Measurements from ENCODE around the gene RAI14. TPM values are rescaled to one million over a fixed set of nuclear protein-coding genes. Genes with fewer than 3 reads are reported as not detected.
A peak's percentile ranks its signal among the peaks of the same experiment; 100 is the strongest.

RAI14 gene
- total and polyA plus RNA-seq, 2 donors (not counting 1 experiment from before 2014, with no cell fraction given) = 98.7 to 125 TPM

DNA sequence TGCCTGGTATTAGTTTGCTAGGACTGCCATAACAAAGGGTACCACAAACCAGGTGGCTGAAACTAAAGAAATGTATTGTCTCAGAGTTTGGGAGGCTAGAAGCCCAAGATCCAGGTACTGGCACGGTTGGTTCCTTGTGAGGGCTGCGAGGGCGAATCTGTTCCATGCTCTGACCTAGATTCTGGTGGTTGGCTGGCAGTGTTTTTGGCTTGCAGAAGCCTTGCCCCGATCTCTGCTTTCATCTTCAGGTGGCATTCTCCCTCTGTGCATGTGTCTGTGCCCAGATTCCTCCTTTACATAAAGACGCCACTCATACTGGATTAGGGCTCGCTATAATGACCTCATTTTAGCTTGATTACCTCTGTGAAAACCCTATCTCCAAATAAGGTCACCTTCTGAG lies 36.7 kb downstream of the RAI14 start:
- TF ChIP-seq, protein P1, sequence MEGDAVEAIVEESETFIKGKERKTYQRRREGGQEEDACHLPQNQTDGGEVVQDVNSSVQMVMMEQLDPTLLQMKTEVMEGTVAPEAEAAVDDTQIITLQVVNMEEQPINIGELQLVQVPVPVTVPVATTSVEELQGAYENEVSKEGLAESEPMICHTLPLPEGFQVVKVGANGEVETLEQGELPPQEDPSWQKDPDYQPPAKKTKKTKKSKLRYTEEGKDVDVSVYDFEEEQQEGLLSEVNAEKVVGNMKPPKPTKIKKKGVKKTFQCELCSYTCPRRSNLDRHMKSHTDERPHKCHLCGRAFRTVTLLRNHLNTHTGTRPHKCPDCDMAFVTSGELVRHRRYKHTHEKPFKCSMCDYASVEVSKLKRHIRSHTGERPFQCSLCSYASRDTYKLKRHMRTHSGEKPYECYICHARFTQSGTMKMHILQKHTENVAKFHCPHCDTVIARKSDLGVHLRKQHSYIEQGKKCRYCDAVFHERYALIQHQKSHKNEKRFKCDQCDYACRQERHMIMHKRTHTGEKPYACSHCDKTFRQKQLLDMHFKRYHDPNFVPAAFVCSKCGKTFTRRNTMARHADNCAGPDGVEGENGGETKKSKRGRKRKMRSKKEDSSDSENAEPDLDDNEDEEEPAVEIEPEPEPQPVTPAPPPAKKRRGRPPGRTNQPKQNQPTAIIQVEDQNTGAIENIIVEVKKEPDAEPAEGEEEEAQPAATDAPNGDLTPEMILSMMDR (conservative IDR thresholded peaks at IDR 0.05 in 1 of 2, IDR thresholded peaks at IDR 0.05 in 1 of 2; ENCODE audit: low read depth in 1 of 2, low read length in 2 of 2) = no peak
- no peak for TF ChIP-seq EZH2 (IDR thresholded peaks at IDR 0.05; ENCODE audit: low read length, missing control alignments)
- no peak overlapping the region for H3K4me2 ChIP-seq (ENCODE audit: extremely low read depth, insufficient read depth, low read length)
- H3K4me1 ChIP-seq (ENCODE audit: control insufficient read depth, extremely low read depth, insufficient read depth, low read length) = peaks cover 5% of the 10 kb centered on the region
- no peaks in the 10 kb centered on the region for H3K27me3 ChIP-seq (ENCODE audit: control insufficient read depth, insufficient read depth, low read length)
- DNase-seq (ENCODE audit: low read depth in 2 of 2) = no peak
- no peak overlapping the region for H3K4me3 ChIP-seq (replicated peaks in 1 of 4; ENCODE audit: control extremely low read depth in 1 of 4, insufficient read depth in 1 of 4, low read depth in 3 of 4, low read length in 4 of 4)
- H2AFZ ChIP-seq (ENCODE audit: low read length) = no peak overlapping the region
- peaks cover 4% of the 10 kb centered on the region for H3K36me3 ChIP-seq (ENCODE audit: control insufficient read depth, insufficient read depth, low read length)
- no peak overlapping the region for H3K27ac ChIP-seq (ENCODE audit: insufficient read depth, low read length)
- no peaks in the 10 kb centered on the region for H3K9me3 ChIP-seq (ENCODE audit: control insufficient read depth, insufficient read depth, low read depth, low read length)
- H3K9ac ChIP-seq (ENCODE audit: insufficient read depth, low read length) = no peak overlapping the region
- H3K79me2 ChIP-seq (ENCODE audit: control insufficient read depth, insufficient read depth, low read length) = peaks cover 87% of the 10 kb centered on the region
- no peaks in the 10 kb centered on the region for H4K20me1 ChIP-seq (ENCODE audit: control insufficient read depth, extremely low read depth, insufficient read depth, low read length)

DNA sequence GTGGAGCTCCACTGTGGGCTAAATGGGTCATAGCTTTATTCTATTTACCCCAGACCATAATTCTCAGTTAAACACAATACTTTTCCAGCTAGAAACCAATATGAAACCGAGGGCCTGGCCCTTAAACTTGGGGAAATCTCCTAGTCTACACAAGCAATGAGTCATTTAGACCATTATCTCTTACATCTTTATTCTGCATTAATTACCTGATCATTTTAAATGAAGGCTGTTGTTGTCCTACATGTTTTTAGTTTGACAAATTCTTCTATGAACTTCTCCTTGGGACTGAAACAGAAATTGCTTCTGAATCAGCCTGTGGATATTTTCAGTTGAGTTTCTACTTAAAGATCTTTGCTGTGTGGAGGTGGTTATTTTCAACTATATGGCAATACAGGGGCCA lies 37.9 kb downstream of the RAI14 start:
- DNase-seq (ENCODE audit: low read depth in 2 of 2) = no peak
- TF ChIP-seq, protein P1 (conservative IDR thresholded peaks at IDR 0.05 in 1 of 2, IDR thresholded peaks at IDR 0.05 in 1 of 2; ENCODE audit: low read depth in 1 of 2, low read length in 2 of 2) = no peak
- no peak for TF ChIP-seq EZH2 (IDR thresholded peaks at IDR 0.05; ENCODE audit: low read length, missing control alignments)
- H3K36me3 ChIP-seq (ENCODE audit: control insufficient read depth, insufficient read depth, low read length) = peaks cover 2% of the 10 kb centered on the region
- H3K4me2 ChIP-seq (ENCODE audit: extremely low read depth, insufficient read depth, low read length) = no peak overlapping the region
- H3K9ac ChIP-seq (ENCODE audit: insufficient read depth, low read length) = no peak overlapping the region
- peak overlapping the region; percentile 50 for H3K27ac ChIP-seq (ENCODE audit: insufficient read depth, low read length)
- no peaks in the 10 kb centered on the region for H4K20me1 ChIP-seq (ENCODE audit: control insufficient read depth, extremely low read depth, insufficient read depth, low read length)
- H3K27me3 ChIP-seq (ENCODE audit: control insufficient read depth, insufficient read depth, low read length) = no peaks in the 10 kb centered on the region
- H3K4me1 ChIP-seq (ENCODE audit: control insufficient read depth, extremely low read depth, insufficient read depth, low read length) = peaks cover 5% of the 10 kb centered on the region
- H3K9me3 ChIP-seq (ENCODE audit: control insufficient read depth, insufficient read depth, low read depth, low read length) = no peaks in the 10 kb centered on the region
- peaks cover 85% of the 10 kb centered on the region for H3K79me2 ChIP-seq (ENCODE audit: control insufficient read depth, insufficient read depth, low read length)
- H3K4me3 ChIP-seq (replicated peaks in 1 of 4; ENCODE audit: control extremely low read depth in 1 of 4, insufficient read depth in 1 of 4, low read depth in 3 of 4, low read length in 4 of 4) = no peak overlapping the region
- H2AFZ ChIP-seq (ENCODE audit: low read length) = no peak overlapping the region

DNA sequence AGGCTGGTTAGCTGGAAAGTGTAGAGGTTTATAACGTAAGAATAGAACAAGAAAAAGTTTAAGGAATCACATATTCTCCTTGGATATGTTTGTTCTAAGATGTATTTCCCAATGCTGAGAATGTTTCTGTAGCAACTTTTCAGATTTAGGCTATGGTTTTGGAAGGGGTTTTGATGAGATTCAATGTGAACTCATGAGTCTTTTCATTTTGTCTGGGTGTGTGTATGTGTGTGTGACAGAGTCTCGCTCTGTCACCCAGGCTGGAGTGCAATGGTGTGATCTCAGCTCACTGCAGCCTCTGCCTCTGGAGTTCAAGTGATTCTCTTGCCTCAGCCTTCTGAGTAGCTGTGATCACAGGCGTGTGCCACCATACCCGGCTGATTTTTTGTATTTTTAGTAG lies 38.6 kb downstream of the RAI14 start:
- Histone ChIP-seq H3K36me3 (ENCODE audit: control insufficient read depth, insufficient read depth, low read length) (peaks cover 2% of the 10 kb centered on the region), H3K4me1 (ENCODE audit: control insufficient read depth, extremely low read depth, insufficient read depth, low read length) (peaks cover 5% of the 10 kb centered on the region), H3K4me2 (ENCODE audit: extremely low read depth, insufficient read depth, low read length) (no peak overlapping the region), H3K9ac (ENCODE audit: insufficient read depth, low read length) (no peak overlapping the region), H3K27ac (ENCODE audit: insufficient read depth, low read length) (peak overlapping the region; percentile 50), H3K9me3 (ENCODE audit: control insufficient read depth, insufficient read depth, low read depth, low read length) (no peaks in the 10 kb centered on the region), H4K20me1 (ENCODE audit: control insufficient read depth, extremely low read depth, insufficient read depth, low read length) (no peaks in the 10 kb centered on the region), H3K79me2 (ENCODE audit: control insufficient read depth, insufficient read depth, low read length) (peaks cover 86% of the 10 kb centered on the region), H3K27me3 (ENCODE audit: control insufficient read depth, insufficient read depth, low read length) (no peaks in the 10 kb centered on the region), H2AFZ (ENCODE audit: low read length) (no peak overlapping the region), H3K4me3 (replicated peaks in 1 of 4; ENCODE audit: control extremely low read depth in 1 of 4, insufficient read depth in 1 of 4, low read depth in 3 of 4, low read length in 4 of 4) (no peak overlapping the region)
- DNase-seq (ENCODE audit: low read depth in 2 of 2) = no peak
- TF ChIP-seq EZH2 (IDR thresholded peaks at IDR 0.05; ENCODE audit: low read length, missing control alignments) = no peak
- TF ChIP-seq, protein P1 (conservative IDR thresholded peaks at IDR 0.05 in 1 of 2, IDR thresholded peaks at IDR 0.05 in 1 of 2; ENCODE audit: low read depth in 1 of 2, low read length in 2 of 2) = no peak
